Upper lobe of left lung (tissue), 4 donors: ENCODE data around the gene FUT8.

Source experiments
- CTCF ChIP-seq, 6 experiments: fragments of 450-650 bp in 4 of 6; fragments of 200-600 bp in 2 of 6; sonication (generic) in 2 of 6; IDR thresholded peaks; one replicate each; pipeline ENCODE4 v1.5.1; 2016 to 2019; ENCODE audit warnings: antibody characterized with exemption in 6 of 6
- POLR2A ChIP-seq, 4 donors: fragments of 450-650 bp; IDR thresholded peaks; one replicate each; pipeline ENCODE4 v1.5.1; 2016 to 2017; ENCODE audit warnings: antibody characterized with exemption in 4 of 4, mild to moderate bottlenecking in 2 of 4
- POLR2AphosphoS5 ChIP-seq, 2 donors: sonication (generic); formaldehyde crosslinking; IDR thresholded peaks; one replicate each; pipeline ENCODE4 v1.5.1; 2017; ENCODE audit warnings: antibody characterized with exemption in 2 of 2

- TF ChIP-seq POLR2A (IDR thresholded peaks at IDR 0.05) (no peak), POLR2AphosphoS5 (IDR thresholded peaks at IDR 0.05) (no peak), CTCF (IDR thresholded peaks at IDR 0.05) (no peak)
Observed at GRCh38 chr14:65438266-65438933, 25.9 kb downstream of the FUT8 start.
